Choroid plexus epithelial cell (primary cell): ENCODE measurements around the gene AREL1.

Source experiments
- DNase-seq: peaks from one replicate; pipeline ENCODE4 v3.0.0-alpha.2; 2010; ENCODE audit warnings: low read depth
- H3K4me3 ChIP-seq: 2 replicates; pipeline ENCODE4 v1.5.1; 2011; ENCODE audit warnings: low read depth, mild to moderate bottlenecking, control low read depth, low read length, moderate library complexity
- CTCF ChIP-seq: conservative IDR thresholded peaks from 2 replicates; pipeline ENCODE4 v1.5.1; 2011; ENCODE audit warnings: low read depth, mild to moderate bottlenecking, control low read depth, inconsistent platforms, low read length, moderate library complexity

Gene AREL1

GRCh38 chr14:74739293-74740030, 26.6 kb upstream of the AREL1 start:
- no peak for DNase-seq
- no peak for TF ChIP-seq CTCF
- no peak overlapping the region for H3K4me3 ChIP-seq

GRCh38 chr14:74737753-74738325, 25.0 kb upstream of the AREL1 start:
- peak; percentile 19 for DNase-seq
- TF ChIP-seq CTCF: no peak
- no peak overlapping the region for H3K4me3 ChIP-seq

GRCh38 chr14:74735125-74735524, 22.2 kb upstream of the AREL1 start:
- no peak for DNase-seq
- H3K4me3 ChIP-seq: no peak overlapping the region
- no peak for TF ChIP-seq CTCF

- no peak overlapping the region for H3K4me3 ChIP-seq
- no peak for DNase-seq
- TF ChIP-seq CTCF: no peak
Measured at GRCh38 chr14:74733221-74733620, 20.3 kb upstream of the AREL1 start.

GRCh38 chr14:74732387-74732786, 19.5 kb upstream of the AREL1 start:
- no peak for TF ChIP-seq CTCF
- no peak overlapping the region for H3K4me3 ChIP-seq
- DNase-seq: no peak

- DNase-seq: no peak
- no peak for TF ChIP-seq CTCF
- no peak overlapping the region for H3K4me3 ChIP-seq
Measured at GRCh38 chr14:74723134-74723533, 10.3 kb upstream of the AREL1 start.

- no peak overlapping the region for H3K4me3 ChIP-seq
- TF ChIP-seq CTCF: no peak
- DNase-seq: peak; percentile 65
Measured at GRCh38 chr14:74720526-74720925, 7.6 kb upstream of the AREL1 start.
